ENCODE results near the gene DPYD. TPM values are rescaled to one million over a fixed set of nuclear protein-coding genes. Genes with fewer than 3 reads are reported as not detected.

DPYD gene
- polyA plus RNA-seq, 1 of the 3 experiments (the other 2 are of a cell fraction), result 23.0 TPM

DNA sequence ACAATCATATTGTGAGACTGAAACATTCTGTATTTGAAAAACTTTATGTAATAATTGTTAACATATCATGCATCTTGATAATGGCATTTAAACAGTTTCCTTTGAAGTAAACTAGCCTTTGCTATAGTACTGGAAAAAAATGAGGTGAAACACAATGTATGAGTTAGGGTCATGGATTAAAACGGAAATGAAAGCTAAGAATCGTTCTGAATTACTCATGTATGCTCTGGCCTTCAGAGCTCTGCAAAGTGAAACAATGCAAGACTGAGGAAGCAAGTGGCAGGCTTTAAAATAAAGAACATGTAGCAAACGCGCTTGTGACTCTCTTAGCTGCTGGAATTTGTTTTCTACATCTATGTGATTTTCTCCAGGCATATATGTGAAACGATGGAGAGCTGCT lies 317.1 kb downstream of the DPYD start:
- Histone ChIP-seq H3K27me3 (ENCODE audit: insufficient read depth) (no peaks in the 10 kb centered on the region), H2AFZ (ENCODE audit: low read depth) (no peak overlapping the region; the same call in 1 of the 2 replicates), H3K9ac (peak overlapping the region; percentile 8; the same call in 1 of the 2 replicates), H3K27ac (ENCODE audit: low read depth in 2 of 2, low read length in 1 of 2) (peak overlapping the region; percentile 39 to 71; a peak in 3 of 4 replicates), H4K20me1 (ENCODE audit: insufficient read depth) (no peaks in the 10 kb centered on the region), H3K36me3 (replicated peaks in 1 of 2; ENCODE audit: control insufficient read depth in 1 of 2, insufficient read depth in 2 of 2, low read length in 1 of 2) (peaks cover 0 to 11% of the 10 kb centered on the region in 2 experiments), H3K9me3 (no peaks in the 10 kb centered on the region), H3K79me2 (ENCODE audit: insufficient read depth) (no peaks in the 10 kb centered on the region), H3F3A (replicated peaks; ENCODE audit: insufficient read depth) (peaks cover 11% of the 10 kb centered on the region), H3K9me2 (no peaks in the 10 kb centered on the region), H3K4me1 (ENCODE audit: control insufficient read depth in 1 of 2, insufficient read depth in 2 of 2, low read depth in 1 of 2, low read length in 1 of 2) (peaks cover 5 to 10% of the 10 kb centered on the region in 2 experiments; a peak in 2 of 4 replicates), H3K4me3 (ENCODE audit: low read depth in 2 of 2, low read length in 1 of 2) (peak overlapping the region; percentile 21 to 30; a peak in 3 of 4 replicates), H3K4me2 (peak overlapping the region; percentile 38)
- TF ChIP-seq, protein P1, sequence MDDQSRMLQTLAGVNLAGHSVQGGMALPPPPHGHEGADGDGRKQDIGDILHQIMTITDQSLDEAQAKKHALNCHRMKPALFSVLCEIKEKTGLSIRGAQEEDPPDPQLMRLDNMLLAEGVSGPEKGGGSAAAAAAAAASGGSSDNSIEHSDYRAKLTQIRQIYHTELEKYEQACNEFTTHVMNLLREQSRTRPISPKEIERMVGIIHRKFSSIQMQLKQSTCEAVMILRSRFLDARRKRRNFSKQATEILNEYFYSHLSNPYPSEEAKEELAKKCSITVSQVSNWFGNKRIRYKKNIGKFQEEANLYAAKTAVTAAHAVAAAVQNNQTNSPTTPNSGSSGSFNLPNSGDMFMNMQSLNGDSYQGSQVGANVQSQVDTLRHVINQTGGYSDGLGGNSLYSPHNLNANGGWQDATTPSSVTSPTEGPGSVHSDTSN (IDR thresholded peaks at IDR 0.05), result no peak
- TF ChIP-seq GATA2 (CRISPR knock-in tag; IDR thresholded peaks at IDR 0.05), result 0 out of 2 replicates have a peak, but pooled peaks have one; percentile 18
- CTCF ChIA-PET, result interaction anchor here (1.3 kb wide), 1 partner anchor 32 kb away, joined by 4 read pairs; no protein-coding TSS in a partner anchor
- WGBS (ENCODE audit: low lambda C conversion rate), result 20% methylated on average over 5 of the region's 5 CpGs
- DNase-seq, result no peak
- POLR2A ChIA-PET, result interaction anchor here (1.0 kb wide), 1 partner anchor 28 kb away, joined by 3 read pairs; no protein-coding TSS in a partner anchor

DNA sequence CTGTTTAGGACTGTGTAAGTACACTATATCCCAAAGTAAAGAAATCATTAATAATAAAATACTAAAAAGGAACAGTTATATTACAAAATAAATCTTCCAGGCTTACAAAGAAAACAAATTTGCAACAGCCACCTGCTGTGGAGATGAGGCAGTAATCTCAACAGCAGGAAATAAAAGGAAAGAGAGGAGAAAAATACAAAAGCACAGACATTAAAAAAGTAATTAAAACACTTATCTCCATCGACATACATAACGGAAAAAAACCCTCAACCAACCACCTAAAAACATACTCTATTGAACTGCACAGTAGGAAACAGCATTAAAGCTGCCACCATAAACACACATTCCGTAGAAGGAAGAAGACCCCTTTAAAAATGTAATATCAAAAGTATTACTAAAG lies 317.6 kb downstream of the DPYD start:
- WGBS (ENCODE audit: low lambda C conversion rate), result 93% methylated on average over 3 of the region's 3 CpGs
- Histone ChIP-seq H3K4me2 (peak overlapping the region; percentile 38), H3F3A (replicated peaks; ENCODE audit: insufficient read depth) (peaks cover 11% of the 10 kb centered on the region), H4K20me1 (ENCODE audit: insufficient read depth) (no peaks in the 10 kb centered on the region), H3K9me2 (no peaks in the 10 kb centered on the region), H3K36me3 (replicated peaks in 1 of 2; ENCODE audit: control insufficient read depth in 1 of 2, insufficient read depth in 2 of 2, low read length in 1 of 2) (peaks cover 0 to 11% of the 10 kb centered on the region in 2 experiments), H2AFZ (ENCODE audit: low read depth) (no peak overlapping the region), H3K27ac (ENCODE audit: low read depth in 2 of 2, low read length in 1 of 2) (peak overlapping the region; percentile 39 to 71; a peak in 2 of 4 replicates), H3K27me3 (ENCODE audit: insufficient read depth) (no peaks in the 10 kb centered on the region), H3K4me1 (ENCODE audit: control insufficient read depth in 1 of 2, insufficient read depth in 2 of 2, low read depth in 1 of 2, low read length in 1 of 2) (peaks cover 5 to 10% of the 10 kb centered on the region in 2 experiments; a peak in 2 of 4 replicates), H3K9me3 (no peaks in the 10 kb centered on the region), H3K9ac (peak overlapping the region; percentile 8; the same call in 1 of the 2 replicates), H3K79me2 (ENCODE audit: insufficient read depth) (no peaks in the 10 kb centered on the region), H3K4me3 (ENCODE audit: low read depth in 2 of 2, low read length in 1 of 2) (no peak overlapping the region; a peak in 1 of 4 replicates)
- no peak for DNase-seq
- no peak for TF ChIP-seq MXI1 (IDR thresholded peaks at IDR 0.05; ENCODE audit: low read depth, low read length)
- no peak for TF ChIP-seq GATA2 (CRISPR knock-in tag; IDR thresholded peaks at IDR 0.05)
- no peak for TF ChIP-seq NRF1 (IDR thresholded peaks at IDR 0.05; ENCODE audit: low read depth, low read length)
- TF ChIP-seq SIN3A (IDR thresholded peaks at IDR 0.05; ENCODE audit: borderline replicate concordance, low read depth, low read length), result no peak
- TF ChIP-seq FOXM1 (IDR thresholded peaks at IDR 0.05; ENCODE audit: low read depth), result no peak
- CTCF ChIA-PET, result interaction anchor here (1.3 kb wide), 1 partner anchor 31 kb away, joined by 4 read pairs; no protein-coding TSS in a partner anchor
- POLR2A ChIA-PET, result no interaction called here

DNA sequence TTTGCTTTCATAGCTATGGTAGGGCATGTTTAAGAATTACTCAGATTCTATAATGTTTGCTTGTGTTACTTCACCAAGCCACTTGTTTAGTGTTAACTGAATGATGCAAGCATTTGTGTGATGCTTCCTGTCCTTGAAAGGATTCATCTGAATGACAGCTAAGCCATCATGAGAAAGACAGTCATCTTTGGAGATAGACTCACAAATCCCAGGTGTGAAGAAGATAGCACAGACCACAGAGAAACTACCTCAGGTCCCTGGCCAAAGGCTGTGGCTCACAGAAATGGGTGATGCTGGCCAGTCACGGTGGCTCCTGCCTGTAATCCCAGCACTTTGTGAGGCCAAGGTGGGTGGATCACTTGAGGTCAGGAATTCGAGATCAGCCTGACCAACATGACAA lies 321.4 kb downstream of the DPYD start:
- Histone ChIP-seq H3K4me1 (ENCODE audit: control insufficient read depth in 1 of 2, insufficient read depth in 2 of 2, low read depth in 1 of 2, low read length in 1 of 2) (peaks cover 5 to 10% of the 10 kb centered on the region in 2 experiments; a peak in 2 of 4 replicates), H3K27ac (ENCODE audit: low read depth in 2 of 2, low read length in 1 of 2) (no peak overlapping the region), H3K9me3 (no peaks in the 10 kb centered on the region), H3K79me2 (ENCODE audit: insufficient read depth) (no peaks in the 10 kb centered on the region), H3K9ac (no peak overlapping the region), H3K4me3 (ENCODE audit: low read depth in 2 of 2, low read length in 1 of 2) (no peak overlapping the region), H2AFZ (ENCODE audit: low read depth) (no peak overlapping the region), H3K9me2 (no peaks in the 10 kb centered on the region), H3K4me2 (no peak overlapping the region), H3K27me3 (ENCODE audit: insufficient read depth) (no peaks in the 10 kb centered on the region), H3F3A (replicated peaks; ENCODE audit: insufficient read depth) (peaks cover 8% of the 10 kb centered on the region), H3K36me3 (replicated peaks in 1 of 2; ENCODE audit: control insufficient read depth in 1 of 2, insufficient read depth in 2 of 2, low read length in 1 of 2) (peaks cover 6 to 14% of the 10 kb centered on the region in 2 experiments), H4K20me1 (ENCODE audit: insufficient read depth) (no peaks in the 10 kb centered on the region)
- no peak for TF ChIP-seq POLR2AphosphoS5 (IDR thresholded peaks at IDR 0.05; ENCODE audit: low read depth, low read length)
- TF ChIP-seq GABPA (IDR thresholded peaks at IDR 0.05; ENCODE audit: low read depth), result no peak
- no peak for TF ChIP-seq RAD21 (IDR thresholded peaks at IDR 0.05; ENCODE audit: low read length)
- no peak for TF ChIP-seq SMC3 (IDR thresholded peaks at IDR 0.05; ENCODE audit: low read depth, low read length)
- TF ChIP-seq CHD2 (IDR thresholded peaks at IDR 0.05; ENCODE audit: low read length, partially characterized antibody), result no peak
- TF ChIP-seq EZH2phosphoT487 (IDR thresholded peaks at IDR 0.05; ENCODE audit: borderline replicate concordance, low read depth), result no peak
- TF ChIP-seq TAF1 (IDR thresholded peaks at IDR 0.05; ENCODE audit: borderline replicate concordance, low read depth, low read length), result no peak
- no peak for TF ChIP-seq EP300 (IDR thresholded peaks at IDR 0.05; ENCODE audit: borderline replicate concordance in 1 of 2, low read depth in 1 of 2, low read length in 1 of 2)
- no peak for TF ChIP-seq RXRA (IDR thresholded peaks at IDR 0.05; ENCODE audit: borderline replicate concordance, low read depth)
- TF ChIP-seq SIN3A (IDR thresholded peaks at IDR 0.05; ENCODE audit: borderline replicate concordance, low read depth, low read length), result no peak
- ChIA-PET CTCF (interaction anchor here (0.7 to 1.5 kb wide), 2 partner anchors 154 to 179 kb away, joined by 4 to 5 read pairs; no protein-coding TSS in a partner anchor), POLR2A (no interaction called here)
- WGBS (ENCODE audit: low lambda C conversion rate), result 100% methylated on average over 2 of the region's 2 CpGs
- no peak for DNase-seq
